ENCODE measurements around the gene CUL5. TPM values are rescaled to one million over a fixed set of nuclear protein-coding genes. Genes with fewer than 3 reads are reported as not detected.

The CUL5 gene
- polyA plus RNA-seq, 1 of the 3 experiments (the other 2 are of a cell fraction) = 8.0 TPM

- Histone ChIP-seq H3F3A (replicated peaks; ENCODE audit: insufficient read depth) (peaks cover 11% of the 10 kb centered on the region), H3K4me3 (ENCODE audit: low read depth in 2 of 2, low read length in 1 of 2) (no peak overlapping the region), H3K9me2 (no peaks in the 10 kb centered on the region), H3K4me2 (no peak overlapping the region), H3K9ac (no peak overlapping the region), H3K27ac (ENCODE audit: low read depth in 2 of 2, low read length in 1 of 2) (no peak overlapping the region), H3K9me3 (no peaks in the 10 kb centered on the region), H3K27me3 (ENCODE audit: insufficient read depth) (no peaks in the 10 kb centered on the region), H3K36me3 (replicated peaks in 1 of 2; ENCODE audit: control insufficient read depth in 1 of 2, insufficient read depth in 2 of 2, low read length in 1 of 2) (peaks cover 11 to 41% of the 10 kb centered on the region in 2 experiments), H3K79me2 (ENCODE audit: insufficient read depth) (peaks cover 3% of the 10 kb centered on the region; the same call in 1 of the 2 replicates), H3K4me1 (ENCODE audit: control insufficient read depth in 1 of 2, insufficient read depth in 2 of 2, low read depth in 1 of 2, low read length in 1 of 2) (no peaks in the 10 kb centered on the region), H2AFZ (ENCODE audit: low read depth) (no peak overlapping the region), H4K20me1 (ENCODE audit: insufficient read depth) (no peaks in the 10 kb centered on the region)
- WGBS (ENCODE audit: low lambda C conversion rate) = 95% methylated on average over 2 of the region's 2 CpGs
- DNase-seq = no peak
- ChIA-PET CTCF (no interaction called here), POLR2A (no interaction called here)
- TF ChIP-seq NRF1 (IDR thresholded peaks at IDR 0.05; ENCODE audit: low read depth, low read length) (no peak), SMC3 (IDR thresholded peaks at IDR 0.05; ENCODE audit: low read depth, low read length) (no peak), GATA2 (CRISPR knock-in tag; IDR thresholded peaks at IDR 0.05) (no peak), EP300 (IDR thresholded peaks at IDR 0.05; ENCODE audit: borderline replicate concordance in 1 of 2, low read depth in 1 of 2, low read length in 1 of 2) (no peak), REST (IDR thresholded peaks at IDR 0.05; ENCODE audit: low read depth, low read length) (no peak), ZBTB33 (IDR thresholded peaks at IDR 0.05; ENCODE audit: borderline replicate concordance, low read depth) (no peak), SIN3A (IDR thresholded peaks at IDR 0.05; ENCODE audit: borderline replicate concordance, low read depth, low read length) (no peak), MXI1 (IDR thresholded peaks at IDR 0.05; ENCODE audit: low read depth, low read length) (no peak), CTCF (IDR thresholded peaks at IDR 0.05) (no peak), RFX5 (IDR thresholded peaks at IDR 0.05; ENCODE audit: low read length) (no peak)
Measured at GRCh38 chr11:108063410-108063809, 54.7 kb downstream of the CUL5 start.
